ENCODE measurements around the gene MXRA7. TPM values are rescaled to one million over a fixed set of nuclear protein-coding genes. Genes with fewer than 3 reads are reported as not detected.

Gene MXRA7
- total RNA-seq, 4 donors from 2014 or later: 44.5 to 67.8 (median 56.9) TPM

- H3K4me1 ChIP-seq: peaks cover 70% of the 10 kb centered on the region
- H3K36me3 ChIP-seq: no peaks in the 10 kb centered on the region
- DNase-seq (ENCODE audit: low spot score in 2 of 2): no peak
- peak overlapping the region; percentile 7 for H3K27ac ChIP-seq
- H3K4me3 ChIP-seq: no peak overlapping the region
- WGBS: 59% methylated on average over 16 of the region's 17 CpGs
- no peaks in the 10 kb centered on the region for H3K27me3 ChIP-seq
- no peaks in the 10 kb centered on the region for H3K9me3 ChIP-seq
- TF ChIP-seq POLR2A (IDR thresholded peaks at IDR 0.05) (no peak), EP300 (IDR thresholded peaks at IDR 0.05) (no peak), POLR2AphosphoS5 (IDR thresholded peaks at IDR 0.05) (no peak), CTCF (IDR thresholded peaks at IDR 0.05) (no peak)
Observed at GRCh38 chr17:76697702-76698465, 12.9 kb downstream of the MXRA7 start.

- no peak for TF ChIP-seq EP300 (IDR thresholded peaks at IDR 0.05)
- no peak for TF ChIP-seq POLR2A (IDR thresholded peaks at IDR 0.05)
- TF ChIP-seq CTCF (IDR thresholded peaks at IDR 0.05): no peak
- TF ChIP-seq POLR2AphosphoS5 (IDR thresholded peaks at IDR 0.05): peak in 1 of 3 donors; percentile 40
- no peaks in the 10 kb centered on the region for H3K27me3 ChIP-seq
- no peaks in the 10 kb centered on the region for H3K36me3 ChIP-seq
- 81% methylated on average over 25 of the region's 25 CpGs for WGBS
- peaks cover 70% of the 10 kb centered on the region for H3K4me1 ChIP-seq
- H3K27ac ChIP-seq: peak overlapping the region; percentile 58
- H3K9me3 ChIP-seq: no peaks in the 10 kb centered on the region
- H3K4me3 ChIP-seq: no peak overlapping the region
- DNase-seq (ENCODE audit: low spot score in 2 of 2): no peak
Observed at GRCh38 chr17:76696763-76697701, 13.7 kb downstream of the MXRA7 start.

GRCh38 chr17:76695059-76695831 is 15.5 kb downstream of the MXRA7 start:
- H3K4me3 ChIP-seq: peak overlapping the region; percentile 9
- no peaks in the 10 kb centered on the region for H3K9me3 ChIP-seq
- peaks cover 53% of the 10 kb centered on the region for H3K4me1 ChIP-seq
- no peaks in the 10 kb centered on the region for H3K27me3 ChIP-seq
- WGBS: 61% methylated on average over 16 of the region's 16 CpGs
- TF ChIP-seq CTCF (IDR thresholded peaks at IDR 0.05) (no peak), POLR2A (IDR thresholded peaks at IDR 0.05) (no peak), EP300 (IDR thresholded peaks at IDR 0.05) (no peak), POLR2AphosphoS5 (IDR thresholded peaks at IDR 0.05) (no peak)
- DNase-seq (ENCODE audit: low spot score in 2 of 2): no peak
- H3K27ac ChIP-seq: no peak overlapping the region
- H3K36me3 ChIP-seq: no peaks in the 10 kb centered on the region

GRCh38 chr17:76691379-76692191 is 19.2 kb downstream of the MXRA7 start:
- WGBS: 95% methylated on average over 14 of the region's 14 CpGs
- H3K9me3 ChIP-seq: no peaks in the 10 kb centered on the region
- no peak for DNase-seq (ENCODE audit: low spot score in 2 of 2)
- peaks cover 51% of the 10 kb centered on the region for H3K4me1 ChIP-seq
- H3K36me3 ChIP-seq: no peaks in the 10 kb centered on the region
- TF ChIP-seq POLR2A (IDR thresholded peaks at IDR 0.05): no peak
- no peak for TF ChIP-seq CTCF (IDR thresholded peaks at IDR 0.05)
- no peak for TF ChIP-seq POLR2AphosphoS5 (IDR thresholded peaks at IDR 0.05)
- TF ChIP-seq EP300 (IDR thresholded peaks at IDR 0.05): no peak
- no peaks in the 10 kb centered on the region for H3K27me3 ChIP-seq
- no peak overlapping the region for H3K4me3 ChIP-seq
- no peak overlapping the region for H3K27ac ChIP-seq
